CD4-positive, alpha-beta T cell treated with Interleukin-15 for 4 hours (primary cell): ENCODE measurements around the gene PRKG1.
"Not testable (repeated sequence)": the region's sequence is repeated elsewhere in the genome, so short reads cannot be mapped to it uniquely, and the experiment has no call there.

Source experiments
- DNase-seq: peaks from one replicate; pipeline ENCODE4 v3.0.0-alpha.2; 2020; ENCODE audit warnings: low spot score

PRKG1 gene

DNA sequence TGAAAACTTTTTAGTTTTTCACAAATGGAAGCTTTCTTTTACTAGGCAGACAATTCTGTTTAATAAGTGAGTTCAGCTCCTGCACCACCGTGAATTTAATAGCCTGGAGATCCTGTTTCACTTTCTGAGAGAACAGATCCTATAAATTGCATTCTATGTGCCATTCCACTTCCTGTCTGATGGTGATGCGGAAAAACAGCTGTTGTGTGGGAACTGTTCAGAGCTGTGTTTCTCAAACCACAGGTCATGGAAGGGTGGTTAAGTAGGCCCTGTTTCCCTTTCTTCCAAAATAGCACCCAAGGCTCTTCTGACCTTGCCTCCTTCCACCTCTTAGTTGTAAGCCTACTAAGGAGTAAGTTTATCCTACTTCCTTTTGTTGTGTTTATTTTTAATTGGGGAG is 1142.6 kb downstream of the PRKG1 start:
- no peak for DNase-seq

DNA sequence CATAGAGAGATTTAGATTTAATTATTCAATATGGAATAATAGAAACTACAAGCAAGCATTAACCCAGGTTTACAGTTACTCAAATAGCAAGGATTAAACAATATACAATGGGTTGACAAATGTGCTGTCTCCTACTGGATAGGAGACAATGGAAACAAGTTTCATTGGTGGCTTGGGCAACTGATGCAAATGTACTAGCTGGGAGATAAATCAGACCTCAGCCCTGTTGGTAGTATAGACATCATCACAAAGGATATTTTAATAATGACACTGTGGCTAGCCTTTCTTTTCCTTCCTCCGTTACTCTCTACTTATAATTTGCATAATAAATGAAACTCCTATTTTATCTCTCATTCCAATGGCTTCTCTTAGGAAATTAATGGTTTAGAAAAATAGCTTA is 1143.2 kb downstream of the PRKG1 start:
- no peak for DNase-seq

DNA sequence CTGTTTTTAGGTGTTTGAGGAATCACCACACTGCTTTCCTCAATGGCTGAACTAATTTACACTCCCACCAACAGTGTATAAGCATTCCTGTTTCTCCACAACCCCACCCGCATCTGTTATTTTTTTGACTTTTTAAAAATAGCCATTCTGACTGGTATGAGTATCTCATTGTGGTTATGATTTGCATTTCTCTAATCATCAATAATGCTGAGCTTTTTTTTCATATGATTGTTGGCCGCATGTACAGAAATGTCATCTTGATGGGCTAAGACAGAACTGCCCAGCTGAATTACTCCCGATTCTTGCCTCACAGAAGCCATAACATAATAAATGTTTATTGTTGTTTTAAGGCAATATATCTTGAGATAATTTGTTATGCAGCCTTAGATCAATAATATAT is 1146.7 kb downstream of the PRKG1 start:
- DNase-seq: no peak

DNA sequence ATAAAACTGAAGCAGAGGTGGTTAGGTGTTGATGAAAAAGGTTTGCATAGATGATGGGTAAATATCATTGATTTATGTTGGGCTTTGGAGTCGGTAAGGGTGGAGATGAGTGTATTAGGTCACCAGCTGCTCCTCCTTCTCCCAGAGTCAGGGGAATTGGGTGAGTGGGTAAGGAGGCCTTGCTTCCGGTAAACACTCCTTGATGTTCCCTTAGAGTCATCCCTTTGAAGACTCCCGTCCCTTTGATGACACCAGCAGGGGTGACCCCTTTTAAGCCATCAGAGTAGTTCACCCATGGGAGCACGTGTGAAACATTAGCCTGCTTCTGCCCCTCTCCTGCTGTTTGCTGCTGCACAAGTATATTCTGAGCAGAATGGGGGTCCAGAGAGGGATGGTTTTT is 1147.6 kb downstream of the PRKG1 start:
- no peak for DNase-seq

DNA sequence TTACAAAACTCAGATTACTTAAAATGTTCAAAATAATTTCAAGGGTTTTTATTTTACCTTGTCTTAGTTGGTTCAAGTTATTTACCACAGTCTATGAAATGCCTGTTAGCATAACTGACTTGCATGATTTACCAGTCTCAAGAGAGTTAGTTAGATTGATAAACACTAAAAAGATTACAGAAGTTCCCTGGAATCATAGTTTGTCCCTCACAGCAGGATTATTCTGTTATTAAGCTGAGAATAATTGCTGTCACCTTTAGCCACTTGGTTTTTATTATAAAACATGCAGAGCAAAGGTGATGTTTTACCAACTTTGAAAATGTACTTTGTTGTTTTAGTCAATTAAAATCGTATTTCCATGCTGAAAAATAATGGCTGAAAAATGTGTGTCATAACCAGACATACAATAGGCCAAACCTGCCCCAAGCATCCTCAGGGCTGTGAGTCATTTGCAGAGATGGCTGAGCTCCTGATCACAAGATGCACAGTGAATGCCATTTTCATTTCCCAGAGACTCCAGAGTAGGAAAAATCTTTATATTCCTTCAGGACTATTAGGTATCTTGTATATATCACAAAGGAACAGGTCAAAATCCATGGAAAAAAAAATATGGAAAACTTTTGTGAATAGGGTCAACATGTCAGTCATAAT is 1152.0 kb downstream of the PRKG1 start:
- no peak for DNase-seq

DNA sequence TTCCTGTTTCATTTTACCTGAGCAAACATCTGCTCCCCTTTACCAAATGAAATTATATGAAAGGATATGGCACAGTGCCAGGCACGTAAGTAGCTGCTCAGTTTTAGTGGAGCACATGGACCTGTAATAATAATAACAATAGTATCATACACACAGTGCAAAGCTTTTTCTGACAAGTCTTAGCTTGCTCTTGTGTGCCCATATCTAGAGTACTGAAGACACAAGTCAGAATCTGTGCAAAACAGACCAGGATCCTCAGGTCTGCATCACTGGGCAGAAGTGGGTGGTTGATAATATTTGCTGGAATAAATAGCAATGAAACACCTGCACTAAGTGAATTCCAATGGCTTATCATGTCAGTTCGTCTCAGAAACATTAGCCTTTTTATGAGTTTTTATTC is 1154.3 kb downstream of the PRKG1 start:
- no peak for DNase-seq

DNA sequence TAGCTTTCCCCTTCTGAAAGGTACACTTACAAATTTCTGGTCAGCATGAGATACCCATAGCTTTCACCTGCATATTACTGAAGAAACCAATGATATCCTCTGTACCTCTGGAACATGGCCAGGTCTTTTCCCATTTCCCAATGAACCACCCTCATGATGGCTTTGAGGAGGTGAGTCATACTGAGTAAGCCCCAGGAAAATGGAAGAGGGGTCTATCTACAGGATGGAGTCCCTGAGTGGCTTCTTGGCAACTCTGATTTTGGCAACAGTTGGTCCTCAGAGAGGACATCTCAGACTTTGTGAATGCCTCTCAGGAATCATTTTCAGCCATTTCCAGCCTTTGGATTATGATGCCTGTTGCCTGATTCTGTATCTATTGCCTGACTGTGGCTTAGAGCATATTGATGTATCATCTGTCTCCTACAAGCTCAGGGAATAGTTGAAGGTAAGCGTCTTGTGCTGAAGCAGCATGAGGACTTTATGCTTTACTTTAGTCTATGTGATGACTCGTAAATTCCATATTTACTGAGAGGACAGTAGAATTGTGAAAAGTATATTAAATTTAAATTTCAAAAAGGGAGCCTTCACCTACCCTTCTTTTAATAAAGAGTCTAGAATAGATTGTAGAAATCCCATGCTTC is 1155.1 kb downstream of the PRKG1 start:
- no peak for DNase-seq

DNA sequence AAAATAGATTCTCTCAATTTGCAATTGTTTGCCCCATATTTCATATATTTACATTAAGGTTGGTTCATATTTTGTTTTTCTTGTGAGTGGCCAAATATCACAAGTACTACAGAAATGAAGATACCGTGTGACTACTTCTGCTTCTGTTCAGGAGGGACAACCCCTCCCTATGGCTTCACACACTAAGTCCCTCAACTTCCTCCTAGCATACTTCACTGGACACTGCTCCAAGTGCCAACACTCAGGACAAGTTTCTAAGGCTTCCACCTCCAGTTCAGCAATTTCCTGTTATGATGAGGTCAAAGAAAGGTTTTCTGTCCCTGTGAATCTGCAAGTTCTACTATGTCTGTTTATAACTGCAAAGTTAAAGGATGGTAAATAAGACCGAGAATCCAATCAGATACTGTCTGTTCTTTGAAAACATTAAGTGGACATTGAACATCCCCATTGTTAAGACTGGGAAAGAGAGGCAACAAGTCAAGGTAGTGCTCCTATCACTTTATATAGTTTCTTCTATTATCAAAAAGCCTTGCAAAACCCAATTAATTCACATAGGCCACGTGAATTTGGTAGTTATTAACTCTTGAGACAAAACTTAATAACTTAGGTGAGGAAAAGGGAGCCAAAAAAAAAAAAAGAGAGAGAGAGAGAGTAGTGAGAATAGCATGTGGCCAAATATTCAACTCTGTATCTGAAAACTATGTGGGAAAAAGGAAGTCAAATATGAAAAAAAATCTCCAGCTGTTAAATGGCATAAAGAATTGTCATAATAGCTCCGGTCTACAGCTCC is 1158.5 kb downstream of the PRKG1 start:
- no peak for DNase-seq

DNA sequence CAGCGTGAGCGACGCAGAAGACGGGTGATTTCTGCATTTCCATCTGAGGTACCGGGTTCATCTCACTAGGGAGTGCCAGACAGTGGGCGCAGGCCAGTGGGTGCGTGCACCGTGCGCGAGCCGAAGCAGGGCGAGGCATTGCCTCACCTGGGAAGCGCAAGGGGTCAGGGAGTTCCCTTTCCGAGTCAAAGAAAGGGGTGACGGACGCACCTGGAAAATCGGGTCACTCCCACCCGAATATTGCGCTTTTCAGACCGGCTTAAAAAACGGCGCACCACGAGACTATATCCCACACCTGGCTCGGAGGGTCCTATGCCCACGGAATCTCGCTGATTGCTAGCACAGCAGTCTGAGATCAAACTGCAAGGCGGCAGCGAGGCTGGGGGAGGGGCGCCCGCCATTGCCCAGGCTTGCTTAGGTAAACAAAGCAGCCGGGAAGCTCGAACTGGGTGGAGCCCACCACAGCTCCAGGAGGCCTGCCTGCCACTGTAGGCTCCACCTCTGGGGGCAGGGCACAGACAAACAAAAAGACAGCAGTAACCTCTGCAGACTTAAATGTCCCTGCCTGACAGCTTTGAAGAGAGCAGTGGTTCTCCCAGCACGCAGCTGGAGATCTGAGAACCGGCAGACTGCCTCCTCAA is 1159.2 kb downstream of the PRKG1 start:
- not testable (repeated sequence) for DNase-seq

DNA sequence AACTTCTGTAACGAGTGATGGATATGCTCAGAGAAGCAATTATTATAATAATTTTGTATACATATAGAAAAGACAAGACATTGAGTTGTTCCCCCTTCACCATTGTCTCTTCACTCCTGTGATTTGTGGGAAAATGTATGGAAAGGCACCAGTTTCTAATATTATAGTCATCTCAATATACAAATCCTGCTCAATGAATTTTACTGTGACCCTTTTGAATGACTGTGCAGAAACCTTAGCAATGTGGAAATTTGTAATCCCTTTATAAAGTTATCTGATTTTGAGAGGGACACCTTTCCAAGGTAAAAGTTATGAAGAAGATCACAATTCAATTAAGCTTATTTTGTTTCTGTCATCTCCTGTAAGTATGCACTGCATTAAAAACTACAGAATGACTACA is 1165.5 kb downstream of the PRKG1 start:
- no peak for DNase-seq

DNA sequence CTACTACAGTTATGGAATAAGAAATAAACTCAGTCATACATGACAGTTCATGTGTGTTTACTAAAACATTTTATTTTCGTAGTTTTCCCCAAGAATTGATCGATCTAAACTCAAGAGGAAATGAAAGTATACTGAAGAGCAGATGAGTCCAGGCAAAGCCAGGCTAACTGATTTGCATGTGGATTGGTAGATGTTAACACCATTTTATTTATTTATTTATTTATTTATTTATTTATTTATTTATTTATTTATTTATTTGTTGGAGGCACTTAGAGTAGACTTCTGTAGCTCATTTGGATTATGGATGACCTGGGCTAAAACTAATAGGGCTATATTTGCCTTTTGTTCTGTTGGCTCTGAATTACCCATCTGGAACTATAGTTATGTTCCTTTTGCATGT is 1171.3 kb downstream of the PRKG1 start:
- no peak for DNase-seq

DNA sequence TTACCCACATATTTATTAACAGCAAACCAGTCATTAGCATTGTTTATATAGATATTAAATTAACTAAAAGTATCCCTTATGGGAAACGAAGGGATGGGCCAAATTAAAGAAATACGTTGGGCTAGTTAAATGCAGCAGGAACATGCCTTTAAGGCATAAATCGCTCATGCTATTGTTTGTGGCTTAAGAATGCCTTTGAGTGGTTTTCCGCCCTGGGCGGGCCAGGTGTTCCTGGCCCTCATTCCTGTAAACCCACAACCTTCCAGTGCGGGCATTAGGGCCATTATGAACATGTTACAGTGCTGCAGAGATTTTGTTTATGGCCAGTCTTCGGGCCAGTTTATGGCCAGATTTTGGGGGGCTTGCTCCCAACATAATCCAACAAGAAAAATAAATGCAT is 1173.6 kb downstream of the PRKG1 start:
- not testable (repeated sequence) for DNase-seq

DNA sequence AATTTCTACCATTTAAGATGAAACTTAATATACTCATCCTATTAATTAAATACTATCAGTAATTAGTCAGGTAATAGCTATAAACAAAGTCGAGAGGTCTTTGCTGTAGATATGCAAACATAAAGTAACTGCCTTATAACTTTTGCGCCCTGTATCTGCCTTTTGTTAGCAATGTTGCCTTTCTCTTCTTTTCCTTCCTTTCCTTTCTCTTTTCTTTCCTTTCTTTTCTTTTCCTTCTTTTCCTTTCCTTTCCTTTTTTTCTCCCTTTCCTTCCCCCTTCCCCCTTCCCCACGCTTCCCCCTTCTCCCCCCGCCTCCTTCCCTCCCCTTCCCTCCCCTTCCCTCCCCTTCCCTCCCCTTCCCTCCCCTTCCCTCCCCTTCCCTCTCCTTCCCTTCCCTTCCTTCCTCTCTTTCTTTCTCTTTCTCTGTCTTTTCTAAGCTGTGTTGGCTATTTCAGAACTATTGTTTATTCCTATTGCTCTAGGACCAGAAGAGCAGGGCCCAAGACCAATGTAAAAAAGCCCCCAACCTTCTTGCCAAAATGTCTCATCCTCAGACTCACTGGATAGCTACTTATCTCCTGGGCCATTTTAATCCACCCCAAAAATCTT is 1174.5 kb downstream of the PRKG1 start:
- no peak for DNase-seq

DNA sequence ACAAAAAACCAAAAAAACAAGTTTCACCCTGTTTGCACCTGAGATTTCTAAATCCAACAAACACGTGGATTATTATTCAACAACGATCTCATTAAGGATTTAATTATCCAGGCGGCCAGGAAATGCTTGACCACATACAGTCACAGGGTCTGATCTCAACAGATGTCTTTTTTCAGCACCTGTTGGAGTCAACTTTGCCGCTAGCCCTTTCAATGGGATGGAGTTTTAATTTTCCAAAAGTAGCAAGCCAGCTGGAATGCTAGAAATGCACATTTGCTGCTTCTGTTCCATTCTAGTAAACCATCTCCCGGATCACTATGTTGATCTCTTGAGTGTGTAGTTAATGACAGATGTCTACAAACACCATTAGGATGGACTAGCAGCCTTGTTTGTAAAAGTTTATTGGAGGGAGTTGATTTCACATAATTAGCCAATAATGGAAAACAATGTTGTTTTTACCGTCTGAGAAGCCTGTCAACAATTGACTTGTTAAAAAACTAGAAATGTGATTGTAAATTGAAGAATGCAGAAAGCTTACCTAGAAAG is 1175.6 kb downstream of the PRKG1 start:
- no peak for DNase-seq

DNA sequence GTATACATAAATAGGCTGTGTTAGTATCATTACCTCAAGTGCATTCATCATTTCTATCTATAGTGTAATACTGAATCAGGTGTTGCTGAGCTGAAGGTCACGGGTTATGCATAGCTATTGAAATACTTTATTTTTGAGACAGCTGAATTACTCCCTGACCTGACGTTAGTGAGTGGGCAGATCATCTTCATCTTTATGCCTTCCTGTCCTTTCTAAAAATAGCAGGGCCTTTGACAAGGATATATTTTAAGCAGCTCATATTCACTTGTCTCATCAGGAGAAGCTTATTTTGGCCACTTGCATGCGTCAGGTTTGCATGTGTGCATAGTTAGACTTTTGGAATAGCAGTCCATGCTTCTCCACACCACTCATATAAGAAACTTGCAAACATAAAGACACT is 1176.2 kb downstream of the PRKG1 start:
- DNase-seq: no peak

DNA sequence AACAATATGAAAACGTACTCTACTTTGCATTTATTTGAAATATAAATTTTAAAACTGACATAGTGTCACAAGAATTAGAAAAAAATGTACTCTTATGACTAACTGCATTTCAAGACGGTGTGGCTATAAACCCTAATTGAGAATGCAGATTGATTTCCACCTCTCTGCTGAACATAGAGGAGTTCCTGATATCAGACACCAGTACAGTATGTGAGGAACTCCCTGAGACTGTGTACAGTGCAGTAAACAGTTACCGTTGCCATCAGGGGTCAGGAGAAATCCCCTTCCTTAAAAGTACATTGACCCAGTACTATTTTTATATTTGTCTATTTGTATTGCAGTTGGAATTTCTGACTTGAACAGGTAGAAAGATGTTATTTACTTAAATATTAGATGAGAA is 1178.0 kb downstream of the PRKG1 start:
- no peak for DNase-seq

DNA sequence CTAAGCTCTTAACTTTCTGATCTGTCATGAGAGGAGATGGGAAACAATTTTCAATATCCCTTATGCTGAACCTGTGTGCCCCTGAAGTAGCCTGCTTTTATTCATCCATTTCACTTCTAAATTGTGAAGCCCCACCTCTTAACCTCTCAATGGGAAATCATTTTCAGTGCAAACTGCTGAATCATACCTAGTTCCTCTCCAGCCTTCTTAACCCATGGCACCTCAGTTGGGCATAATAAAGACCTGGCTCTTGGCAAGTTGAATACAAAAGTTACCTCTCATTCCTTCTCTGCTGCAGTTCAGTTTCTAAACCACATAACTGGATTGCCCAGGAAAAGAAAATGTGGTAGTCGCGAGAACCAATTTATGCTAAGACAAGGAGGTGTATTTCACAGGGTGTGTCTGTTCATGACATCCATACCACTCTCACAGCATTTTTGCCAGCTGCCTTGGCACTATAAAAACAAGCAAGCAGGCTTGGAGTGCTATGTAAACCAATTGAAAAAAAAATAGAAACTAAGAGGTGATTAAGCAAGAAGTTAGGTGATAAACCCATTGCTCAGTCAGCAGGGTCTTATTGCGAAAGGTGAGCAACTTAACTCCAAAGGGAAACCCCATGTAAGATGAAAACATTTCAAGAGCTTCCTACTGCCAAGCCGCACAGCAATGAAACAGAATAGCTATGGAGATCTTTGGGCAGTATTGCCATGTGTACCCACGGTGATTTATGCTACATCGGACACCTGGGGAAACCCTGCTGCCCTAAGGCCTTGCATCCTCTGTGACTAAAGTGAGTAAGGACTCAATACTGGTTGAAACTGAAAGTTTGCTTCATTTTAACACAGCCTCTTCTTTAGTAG is 1182.8 kb downstream of the PRKG1 start:
- no peak for DNase-seq

DNA sequence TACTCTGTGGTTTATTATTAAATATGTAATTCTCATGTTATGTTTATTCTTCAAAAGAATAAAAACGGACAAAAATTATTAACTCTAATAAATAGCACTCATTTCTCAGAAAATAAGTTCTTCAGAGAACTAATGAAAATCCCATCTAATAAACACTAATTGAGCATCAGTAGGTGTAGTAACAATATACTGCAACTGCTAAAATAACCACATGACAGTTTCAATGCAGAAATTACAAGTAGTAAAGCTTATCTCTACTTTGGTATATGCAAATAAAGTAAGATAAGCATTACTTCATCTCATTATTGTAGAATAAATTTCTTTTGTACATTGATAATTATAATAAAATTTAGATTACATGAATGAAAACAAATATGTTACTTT is 1183.4 kb downstream of the PRKG1 start:
- no peak for DNase-seq

DNA sequence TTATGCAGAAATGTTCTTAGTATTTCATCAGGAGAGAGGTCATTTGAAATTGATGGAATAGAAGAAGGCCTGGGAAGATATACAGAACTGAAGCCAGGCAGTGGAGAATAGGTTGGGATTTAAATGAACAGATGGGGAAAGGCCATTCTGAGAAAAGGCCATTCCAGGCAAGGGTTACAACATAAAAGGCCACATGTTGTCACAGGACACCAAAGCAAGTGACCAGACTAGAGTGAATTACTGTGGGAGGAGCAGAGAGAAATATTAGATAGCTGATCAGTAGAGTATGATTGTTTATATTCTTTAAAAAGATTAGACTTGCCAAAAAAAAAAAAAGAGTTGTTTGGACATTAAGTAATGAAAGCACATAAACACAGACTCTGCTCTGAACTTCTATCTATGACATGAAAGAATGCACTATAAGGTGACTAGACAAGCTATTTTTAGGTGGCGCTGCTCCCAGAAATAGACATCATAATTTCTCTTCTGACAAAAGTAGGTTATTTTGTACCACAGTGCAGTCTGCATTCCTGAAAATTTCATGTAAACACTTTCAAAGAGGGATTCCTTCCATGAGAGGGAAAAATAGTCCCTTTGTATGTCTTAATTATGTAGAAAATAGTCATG is 1184.6 kb downstream of the PRKG1 start:
- no peak for DNase-seq

DNA sequence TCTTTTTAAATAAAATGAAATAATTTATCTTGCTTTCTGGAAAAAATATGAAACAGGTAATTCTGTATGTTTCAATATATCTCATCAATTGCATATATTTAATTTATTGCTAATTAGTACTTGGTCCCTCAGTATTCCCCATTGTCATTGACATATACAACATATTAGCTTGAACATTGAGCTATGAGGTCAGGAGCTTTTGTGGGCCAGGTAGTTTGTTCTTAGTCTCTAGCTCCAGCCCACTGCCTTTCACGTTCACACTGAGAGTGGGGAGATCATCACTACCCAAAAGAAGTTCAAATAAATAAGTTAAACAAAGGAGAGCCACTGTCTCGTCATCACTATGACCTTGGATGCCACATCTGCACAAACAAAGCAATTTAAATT is 1185.1 kb downstream of the PRKG1 start:
- no peak for DNase-seq

DNA sequence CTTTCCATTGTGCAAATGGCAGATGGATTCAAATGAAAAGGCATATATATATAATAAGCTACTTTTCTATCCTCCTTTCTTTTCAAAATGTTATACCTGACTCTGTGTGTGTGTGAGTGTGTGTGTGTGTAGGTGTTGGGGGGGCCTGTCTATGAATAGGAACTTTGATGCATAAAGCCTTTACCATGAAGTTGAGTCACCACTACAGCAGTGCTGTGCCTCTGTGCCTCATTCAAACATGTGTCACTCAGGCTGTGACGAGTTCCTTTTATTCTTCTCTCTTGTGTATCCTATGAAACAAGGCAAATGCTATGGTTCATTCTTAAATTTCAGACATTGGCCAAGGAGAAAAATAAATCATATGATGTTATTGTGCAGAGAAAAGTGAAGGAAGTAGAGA is 1187.1 kb downstream of the PRKG1 start:
- no peak for DNase-seq
